K562 (cell line): ENCODE results near the gene C16orf90. TPM values are rescaled to one million over a fixed set of nuclear protein-coding genes. Genes with fewer than 3 reads are reported as not detected.

Experiments
- CC2D1A ChIP-seq: fragments of 450-650 bp; IDR thresholded peaks from 2 replicates; pipeline ENCODE4 v1.6.1; 2017; ENCODE audit warnings: mild to moderate bottlenecking
- FIP1L1 ChIP-seq: fragments of 200-400 bp; formaldehyde crosslinking; IDR thresholded peaks from 2 replicates; pipeline ENCODE4 v1.6.1; 2018; ENCODE audit warnings: mild to moderate bottlenecking, low read depth, low read length; ENCODE audit not compliant: poor library complexity, severe bottlenecking
- FOXA1 ChIP-seq: fragments of 450-650 bp; IDR thresholded peaks from 2 replicates; pipeline ENCODE4 v1.6.1; 2016; ENCODE audit warnings: mild to moderate bottlenecking, borderline replicate concordance
- GABPB1 ChIP-seq: sonication (generic); formaldehyde crosslinking; IDR thresholded peaks from 2 replicates; pipeline ENCODE4 v1.8.0; 2022; ENCODE audit warnings: mild to moderate bottlenecking, missing genetic modification reagents
- GATAD2B ChIP-seq: fragments of 450-650 bp; IDR thresholded peaks from 2 replicates; pipeline ENCODE4 v1.6.1; 2017; ENCODE audit warnings: mild to moderate bottlenecking, borderline replicate concordance
- GTF2E2 ChIP-seq: fragments of 200-800 bp; sonication (Bioruptor generic); IDR thresholded peaks from 2 replicates; pipeline ENCODE4 v1.6.1; 2016; ENCODE audit warnings: missing genetic modification characterization, missing compliant biosample characterization
- HDAC3 ChIP-seq: fragments of 450-650 bp; IDR thresholded peaks from 2 replicates; pipeline ENCODE4 v1.6.1; 2018; ENCODE audit warnings: borderline replicate concordance, mild to moderate bottlenecking, moderate library complexity; ENCODE audit not compliant: partially characterized antibody
- HIVEP1 ChIP-seq: fragments of 250-450 bp; sonication (Bioruptor Pico); IDR thresholded peaks from 2 replicates; pipeline ENCODE4 v1.4.0; 2020; ENCODE audit warnings: mild to moderate bottlenecking
- HMGN3 ChIP-seq: IDR thresholded peaks from 2 replicates; pipeline ENCODE4 v1.6.1; 2011; ENCODE audit warnings: borderline replicate concordance, low read depth, mild to moderate bottlenecking, mixed read lengths, low read length; ENCODE audit not compliant: insufficient read length; ENCODE audit errors: extremely low read depth
- JUND ChIP-seq, 2 experiments: IDR thresholded peaks; 2 replicates in 1 of 2; 3 replicates in 1 of 2; pipeline ENCODE4 v1.6.1; 2011; ENCODE audit warnings: borderline replicate concordance in 2 of 2, low read depth in 2 of 2, low read length in 2 of 2, improper control_type of control experiment in 1 of 2, missing biosample characterization in 1 of 2, missing genetic modification characterization in 1 of 2, missing genetic modification reagents in 1 of 2
- KAT2B ChIP-seq: IDR thresholded peaks from one replicate; pipeline ENCODE4 v1.6.1; 2012; ENCODE audit warnings: low read depth, mild to moderate bottlenecking, control low read depth, inconsistent platforms, low read length, moderate library complexity
- NFRKB ChIP-seq: fragments of 450-650 bp; IDR thresholded peaks from 2 replicates; pipeline ENCODE4 v1.6.1; 2016; ENCODE audit warnings: low read depth
- NUFIP1 ChIP-seq: fragments of 450-650 bp; IDR thresholded peaks from 2 replicates; pipeline ENCODE4 v1.6.1; 2018; ENCODE audit not compliant: partially characterized antibody
- PTRF ChIP-seq: fragments of 450-650 bp; IDR thresholded peaks from 2 replicates; pipeline ENCODE4 v1.6.1; 2016; ENCODE audit warnings: mild to moderate bottlenecking, missing genetic modification characterization, missing compliant biosample characterization
- RBFOX2 ChIP-seq: fragments of 200-400 bp; formaldehyde crosslinking; IDR thresholded peaks from 2 replicates; pipeline ENCODE4 v1.6.1; 2017; ENCODE audit warnings: low read depth, mild to moderate bottlenecking, low read length, moderate library complexity
- RCOR1 ChIP-seq, 2 experiments: IDR thresholded peaks; 2 replicates each; pipeline ENCODE4 v1.6.1; 2012; ENCODE audit warnings: low read depth in 2 of 2, low read length in 2 of 2, borderline replicate concordance in 1 of 2, improper control_type of control experiment in 1 of 2
- SETDB1 ChIP-seq: IDR thresholded peaks from one replicate; pipeline ENCODE4 v1.6.1; 2012; ENCODE audit warnings: low read length, control low read depth, inconsistent platforms
- SIN3A ChIP-seq, 2 experiments: fragments of 150-350 bp in 1 of 2; IDR thresholded peaks; 2 replicates each; pipeline ENCODE4 v1.6.1; 2011 to 2016; ENCODE audit warnings: borderline replicate concordance in 2 of 2, low read depth in 2 of 2, low read length in 2 of 2, mild to moderate bottlenecking in 2 of 2, moderate library complexity in 2 of 2; ENCODE audit not compliant: control insufficient read depth in 1 of 2
- SIN3B ChIP-seq: fragments of 450-650 bp; IDR thresholded peaks from 2 replicates; pipeline ENCODE4 v1.6.1; 2017; ENCODE audit warnings: low read depth, mild to moderate bottlenecking, moderate library complexity
- SMAD3 ChIP-seq: fragments of 450-650 bp; formaldehyde crosslinking; conservative IDR thresholded peaks from 2 replicates; pipeline ENCODE4 v1.4.0; 2020; ENCODE audit warnings: mild to moderate bottlenecking
- ZBTB34 ChIP-seq: fragments of 250-450 bp; sonication (Bioruptor Pico); IDR thresholded peaks from 2 replicates; pipeline ENCODE4 v1.8.0; 2021; ENCODE audit warnings: mild to moderate bottlenecking, moderate library complexity
- ZNF133 ChIP-seq: fragments of 250-450 bp; sonication (Bioruptor Pico); IDR thresholded peaks from 2 replicates; pipeline ENCODE4 v1.4.0; 2020; ENCODE audit warnings: mild to moderate bottlenecking
- ZNF436 ChIP-seq: fragments of 250-450, 450-650 bp; sonication (Bioruptor Pico); formaldehyde crosslinking; IDR thresholded peaks from 2 replicates; pipeline ENCODE4 v1.7.0; 2020; ENCODE audit warnings: mild to moderate bottlenecking
- polyA plus RNA-seq, 8 experiments: library from polyadenylated mRNA; depleted of rRNA in 4 of 8; stranded (reverse) in 5 of 8; unstranded in 3 of 8; fragments of >200 nt; fragmentation: Nextera tagmentation in 2 of 8; fragmentation: Illumina TruSeq in 1 of 8; extraction: Ambion mirVana in 2 of 8; extraction: Trizol in 1 of 8; gene quantifications; 2 replicates each; pipeline versions ENCODE4 v1.2.1 to v1.2.3, GENCODE V29; 2011 to 2014; ENCODE audit warnings: inconsistent platforms in 1 of 8, missing spikeins in 1 of 8
- total RNA-seq, 7 experiments: library from RNA; depleted of rRNA in 6 of 7; stranded (reverse); fragments of >200 nt in 6 of 7; fragmentation: Illumina TruSeq in 2 of 7; extraction: Trizol in 2 of 7; gene quantifications; 2 replicates each; pipeline versions ENCODE4 v1.2.1 to v1.2.3, GENCODE V29; 2011 to 2021; ENCODE audit warnings: low replicate concordance in 1 of 7
- TF ChIP-seq, protein P1 (sequence below): fragments of 450-650 bp; IDR thresholded peaks from 2 replicates; pipeline ENCODE4 v1.7.1; 2018; ENCODE audit warnings: mild to moderate bottlenecking, low read depth; ENCODE audit not compliant: partially characterized antibody

C16orf90 gene
- total and polyA plus RNA-seq, 9 of the 15 experiments (the other 6 are each of a cell fraction or from before 2014, with no cell fraction given) = not detected

DNA sequence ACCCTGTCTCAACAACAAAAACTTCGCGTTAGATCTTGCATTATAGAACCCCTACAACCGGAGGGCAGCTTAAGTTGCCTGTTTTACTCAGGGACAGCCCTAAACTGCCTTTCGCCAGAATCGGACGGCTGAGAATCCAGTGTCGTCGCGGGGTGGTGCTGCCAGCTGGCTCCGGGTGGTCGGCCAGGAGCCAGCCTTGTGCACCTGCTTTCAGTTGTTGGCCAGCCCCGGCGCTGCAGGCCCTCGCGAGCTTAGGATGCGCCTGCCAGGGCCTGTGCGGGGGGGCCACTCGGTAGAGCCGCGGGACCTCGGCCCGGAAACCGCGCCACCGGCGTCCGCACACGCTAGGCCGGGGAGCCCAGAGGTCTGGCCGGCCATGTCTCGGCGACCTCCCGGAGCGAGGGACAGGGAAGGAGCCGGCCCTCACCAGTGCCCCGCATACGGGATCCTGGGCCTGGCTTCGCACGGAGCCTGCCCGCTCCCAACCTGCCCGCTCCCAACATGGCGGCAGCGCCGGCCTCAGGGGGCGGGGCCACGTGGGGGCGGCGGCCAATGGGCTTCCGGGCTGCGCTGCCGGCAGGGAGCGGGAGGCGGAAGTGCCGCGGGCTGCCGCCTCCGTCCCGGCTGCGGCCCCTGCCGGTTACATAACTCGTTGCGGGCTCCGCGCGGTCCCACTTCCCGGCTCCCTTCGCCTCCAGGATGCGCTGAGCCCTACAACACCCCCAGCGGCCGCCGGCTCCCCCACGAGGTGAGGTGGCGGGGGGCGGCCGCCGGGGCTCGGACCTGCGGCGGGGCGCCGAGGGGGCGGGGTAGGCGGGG lies 37.6 kb downstream of the C16orf90 start (continued):
- TF ChIP-seq ZBTB34 (CRISPR knock-in tag) (no peak), NUFIP1 (no peak), KAT2B (no peak), PTRF (no peak), FOXA1 (no peak), ZNF133 (CRISPR knock-in tag) (0 out of 2 replicates have a peak, but pooled peaks have one; percentile 58), SIN3B (peak; percentile 57; the same call in 1 of the 2 replicates), SETDB1 (no peak), NFRKB (peak; percentile 53; the same call in 1 of the 2 replicates), HMGN3 (peak; percentile 46), JUND (IDR thresholded peaks at IDR 0.05; ENCODE audit: borderline replicate concordance, low read depth, low read length) (no peak), JUND (tag; IDR thresholded peaks at IDR 0.05; ENCODE audit: borderline replicate concordance, low read depth, low read length) (peak; percentile 9; the same call in 1 of the 3 replicates), RBFOX2 (peak; percentile 96), RCOR1 (IDR thresholded peaks at IDR 0.05; ENCODE audit: borderline replicate concordance in 1 of 2, low read depth in 2 of 2, low read length in 2 of 2) (peak in 1 of 2 experiments; percentile 19; a peak in 1 of 4 replicates), ZNF436 (CRISPR knock-in tag) (no peak), HDAC3 (no peak), FIP1L1 (no peak), SMAD3 (CRISPR knock-in tag) (no peak), GATAD2B (peak; percentile 93), GABPB1 (CRISPR knock-in tag) (peak; percentile 84), SIN3A (IDR thresholded peaks at IDR 0.05; ENCODE audit: borderline replicate concordance in 2 of 2, control insufficient read depth in 1 of 2, low read depth in 2 of 2, low read length in 2 of 2) (peak in 1 of 2 experiments; percentile 71; a peak in 1 of 4 replicates), GTF2E2 (tag) (peak; percentile 67; the same call in 1 of the 2 replicates), CC2D1A (no peak), HIVEP1 (CRISPR knock-in tag) (no peak)
- TF ChIP-seq, protein P1, sequence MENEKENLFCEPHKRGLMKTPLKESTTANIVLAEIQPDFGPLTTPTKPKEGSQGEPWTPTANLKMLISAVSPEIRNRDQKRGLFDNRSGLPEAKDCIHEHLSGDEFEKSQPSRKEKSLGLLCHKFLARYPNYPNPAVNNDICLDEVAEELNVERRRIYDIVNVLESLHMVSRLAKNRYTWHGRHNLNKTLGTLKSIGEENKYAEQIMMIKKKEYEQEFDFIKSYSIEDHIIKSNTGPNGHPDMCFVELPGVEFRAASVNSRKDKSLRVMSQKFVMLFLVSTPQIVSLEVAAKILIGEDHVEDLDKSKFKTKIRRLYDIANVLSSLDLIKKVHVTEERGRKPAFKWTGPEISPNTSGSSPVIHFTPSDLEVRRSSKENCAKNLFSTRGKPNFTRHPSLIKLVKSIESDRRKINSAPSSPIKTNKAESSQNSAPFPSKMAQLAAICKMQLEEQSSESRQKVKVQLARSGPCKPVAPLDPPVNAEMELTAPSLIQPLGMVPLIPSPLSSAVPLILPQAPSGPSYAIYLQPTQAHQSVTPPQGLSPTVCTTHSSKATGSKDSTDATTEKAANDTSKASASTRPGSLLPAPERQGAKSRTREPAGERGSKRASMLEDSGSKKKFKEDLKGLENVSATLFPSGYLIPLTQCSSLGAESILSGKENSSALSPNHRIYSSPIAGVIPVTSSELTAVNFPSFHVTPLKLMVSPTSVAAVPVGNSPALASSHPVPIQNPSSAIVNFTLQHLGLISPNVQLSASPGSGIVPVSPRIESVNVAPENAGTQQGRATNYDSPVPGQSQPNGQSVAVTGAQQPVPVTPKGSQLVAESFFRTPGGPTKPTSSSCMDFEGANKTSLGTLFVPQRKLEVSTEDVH = peak; percentile 60
